Retinal pigment epithelial cell (primary cell): Measurements from ENCODE around the gene HOXC4.
A peak's percentile ranks its signal among the peaks of the same experiment; 100 is the strongest.
"Not testable (repeated sequence)": the region's sequence is repeated elsewhere in the genome, so short reads cannot be mapped to it uniquely, and the experiment has no call there.

ENCODE experiments used
- DNase-seq: peaks from one replicate; pipeline ENCODE4 v3.0.0-alpha.2; 2010; ENCODE audit warnings: low read depth
- H3K4me3 ChIP-seq: 2 replicates; pipeline ENCODE4 v1.5.1; 2011; ENCODE audit warnings: mild to moderate bottlenecking, low read length, control low read depth, moderate library complexity
- CTCF ChIP-seq: conservative IDR thresholded peaks from 2 replicates; pipeline ENCODE4 v1.5.1; 2011; ENCODE audit warnings: low read depth, low read length, control low read depth, inconsistent platforms

The HOXC4 gene

GRCh38 chr12:54082397-54082892, 28.8 kb downstream of the HOXC4 start:
- DNase-seq: peak; percentile 4
- H3K4me3 ChIP-seq: no peak overlapping the region
- TF ChIP-seq CTCF: no peak

- not testable (repeated sequence) for H3K4me3 ChIP-seq, DNase-seq
Measured at GRCh38 chr12:54088011-54088410, 34.4 kb downstream of the HOXC4 start.

- DNase-seq, H3K4me3 ChIP-seq: not testable (repeated sequence)
Measured at GRCh38 chr12:54089465-54089864, 35.8 kb downstream of the HOXC4 start.

GRCh38 chr12:54090312-54090711, 36.7 kb downstream of the HOXC4 start:
- H3K4me3 ChIP-seq, DNase-seq: not testable (repeated sequence)

- H3K4me3 ChIP-seq, DNase-seq: not testable (repeated sequence)
Measured at GRCh38 chr12:54092943-54093342, 39.3 kb downstream of the HOXC4 start.

GRCh38 chr12:54095928-54096327, 42.3 kb downstream of the HOXC4 start:
- not testable (repeated sequence) for H3K4me3 ChIP-seq, DNase-seq

- H3K4me3 ChIP-seq, DNase-seq: not testable (repeated sequence)
Measured at GRCh38 chr12:54098644-54099043, 45.0 kb downstream of the HOXC4 start.

- not testable (repeated sequence) for DNase-seq, H3K4me3 ChIP-seq
Measured at GRCh38 chr12:54100588-54100987, 47.0 kb downstream of the HOXC4 start.

GRCh38 chr12:54102223-54102622, 48.6 kb downstream of the HOXC4 start:
- not testable (repeated sequence) for H3K4me3 ChIP-seq, DNase-seq

GRCh38 chr12:54103827-54104226, 50.2 kb downstream of the HOXC4 start:
- not testable (repeated sequence) for DNase-seq, H3K4me3 ChIP-seq
